ENCODE measurements around the gene DPH1.

Gene DPH1

DNA sequence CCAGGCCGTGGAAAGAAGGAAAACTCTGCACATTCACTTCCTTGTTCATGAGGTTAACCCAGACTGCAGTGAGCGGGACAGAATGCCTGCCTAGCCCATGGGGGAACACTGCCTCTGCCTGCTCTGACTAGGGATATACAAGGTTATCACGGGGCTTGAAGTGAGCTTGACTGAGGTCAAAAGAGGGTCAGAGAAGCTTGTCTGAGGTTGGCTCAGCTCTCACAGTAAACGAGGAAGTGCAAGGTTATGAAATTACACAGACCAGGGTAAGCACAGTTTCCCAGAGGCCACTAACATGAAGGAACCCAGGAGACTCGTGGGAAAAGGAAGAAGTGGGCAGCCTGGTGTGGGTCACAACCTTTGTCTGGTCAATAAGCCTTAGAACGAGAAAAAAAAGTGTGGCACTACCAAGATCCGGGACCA, 53.7 kb downstream of the DPH1 start:
- DNase-seq = no peak

GRCh38 chr17:2084036-2084765, 54.2 kb downstream of the DPH1 start:
- DNase-seq = no peak

GRCh38 chr17:2084766-2085647, 55.1 kb downstream of the DPH1 start:
- DNase-seq = no peak

DNA sequence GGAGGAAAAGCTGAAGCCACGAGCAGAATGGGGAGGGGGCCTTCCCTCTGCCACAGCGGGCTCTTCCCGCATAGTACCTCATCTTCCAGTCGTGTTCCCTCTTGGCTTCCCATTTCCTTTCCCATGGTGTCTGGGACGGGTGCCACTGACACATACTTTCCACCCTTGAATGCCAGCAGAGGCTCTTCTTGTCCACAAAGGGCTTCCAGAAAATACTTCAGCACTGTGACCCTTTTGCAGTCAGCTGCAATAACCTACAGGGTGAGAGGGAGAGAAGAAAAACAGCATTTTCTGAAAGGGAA, 55.6 kb downstream of the DPH1 start:
- DNase-seq = no peak

DNA sequence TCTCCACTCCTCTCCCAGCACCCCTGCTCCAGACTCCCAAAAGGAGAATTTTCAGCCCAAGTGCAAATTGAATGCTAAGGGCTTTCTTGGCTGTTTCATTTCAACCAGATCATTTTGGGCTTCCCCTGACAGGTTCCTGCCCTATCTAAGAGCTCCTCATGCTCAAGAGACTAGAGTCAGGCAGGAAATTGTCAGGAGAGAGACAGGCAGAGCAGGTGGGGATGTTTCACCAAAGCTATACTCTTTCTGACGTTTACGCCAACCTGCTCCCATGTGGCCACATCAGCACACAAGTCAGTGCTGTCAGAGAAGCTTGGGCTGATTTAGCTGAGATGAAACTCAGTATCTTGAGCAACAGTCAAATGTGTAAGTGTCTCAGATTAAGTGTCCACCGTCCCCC, 56.4 kb downstream of the DPH1 start:
- no peak for DNase-seq

DNA sequence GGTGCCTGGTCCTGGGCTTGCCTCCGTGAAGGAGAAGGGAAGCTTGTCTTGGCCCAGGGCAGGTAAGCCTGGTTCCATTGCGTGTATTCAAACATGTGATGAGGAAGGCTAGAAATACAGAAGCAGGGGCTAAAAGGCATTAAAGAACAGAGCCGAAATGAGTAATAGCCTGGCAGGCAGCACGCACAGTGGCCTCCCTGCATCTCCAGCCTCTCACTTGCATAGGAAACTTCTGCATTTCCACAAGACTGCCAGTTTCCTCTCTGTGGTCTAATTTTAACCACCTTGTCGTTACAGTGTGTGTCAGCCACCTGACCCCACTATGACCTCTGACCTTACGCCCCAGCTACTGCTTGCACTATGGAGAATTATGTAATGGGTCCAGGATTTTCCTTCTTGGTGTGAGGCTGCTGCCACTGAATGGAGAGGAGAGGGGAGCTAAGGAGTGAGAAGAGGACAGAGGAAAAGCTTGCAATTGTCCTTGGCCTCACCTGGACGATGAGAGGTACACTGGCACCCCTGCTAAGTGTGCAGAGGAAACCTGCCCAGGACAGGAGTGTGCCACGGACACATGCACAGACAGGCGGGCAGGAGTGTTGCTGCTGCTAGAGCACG, 57.8 kb downstream of the DPH1 start:
- no peak for DNase-seq

- DNase-seq = no peak
Observed at GRCh38 chr17:2089021-2089422, 59.1 kb downstream of the DPH1 start.

- no peak for DNase-seq
Observed at GRCh38 chr17:2090210-2090641, 60.3 kb downstream of the DPH1 start.

DNA sequence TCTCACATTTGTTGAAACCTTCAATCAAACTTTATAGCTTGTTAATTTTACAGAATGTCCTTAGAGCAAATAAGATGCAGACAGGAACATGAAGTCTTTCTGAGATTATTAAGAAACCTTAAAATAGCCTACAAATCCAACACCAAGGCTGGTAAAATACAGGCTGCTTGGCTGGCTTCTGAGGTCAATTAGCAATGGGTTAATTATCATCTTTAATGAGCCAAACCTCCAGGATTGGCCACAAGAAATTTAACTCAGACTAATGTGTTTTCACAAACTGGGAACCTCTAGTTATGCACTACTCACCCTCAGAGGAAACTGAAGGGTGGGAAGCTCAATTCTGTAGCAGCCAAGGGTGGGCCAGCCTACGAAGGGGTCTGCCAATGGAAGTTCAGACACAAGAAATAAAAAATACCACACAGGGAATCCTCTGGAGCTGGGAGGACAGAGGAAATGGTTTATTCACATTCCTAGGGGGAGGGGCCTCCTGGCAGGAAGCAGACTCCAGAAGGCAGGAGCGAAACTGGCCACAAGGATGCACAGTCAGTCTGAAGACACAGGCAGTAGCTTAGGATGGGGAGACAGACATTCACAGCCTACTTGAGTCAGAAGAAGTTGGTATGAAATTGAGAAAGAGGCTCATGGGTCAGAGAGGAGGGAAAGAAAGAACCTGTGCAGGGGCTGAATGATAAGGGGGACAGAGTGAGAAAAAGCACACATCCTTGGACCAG, 61.0 kb downstream of the DPH1 start:
- no peak for DNase-seq

- DNase-seq = no peak
Observed at GRCh38 chr17:2092253-2092652, 62.3 kb downstream of the DPH1 start.

DNA sequence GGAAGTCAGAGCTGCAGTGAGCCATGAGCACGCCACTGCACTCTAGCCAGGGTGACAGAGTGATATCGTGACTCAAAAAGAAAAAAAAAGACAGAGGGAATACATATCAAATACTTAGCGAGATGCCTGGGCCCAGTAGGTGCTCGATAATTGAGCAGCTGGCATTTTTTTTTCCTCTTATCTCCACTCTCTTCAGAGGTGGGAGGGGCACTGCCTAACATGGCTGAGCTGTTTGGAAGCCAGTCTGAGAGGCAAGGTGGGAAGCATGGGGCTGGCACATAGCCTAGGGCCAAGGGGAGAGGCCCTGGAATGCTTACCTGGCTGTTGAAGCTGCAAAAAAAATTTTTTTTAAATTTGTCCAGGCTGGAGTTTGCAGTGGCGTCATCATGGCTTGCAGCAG, 63.4 kb downstream of the DPH1 start:
- DNase-seq = no peak

Measured in NCI-H1436 (cell line).